ENCODE measurements around the gene CNTNAP1. TPM values are rescaled to one million over a fixed set of nuclear protein-coding genes. Genes with fewer than 3 reads are reported as not detected.

The CNTNAP1 gene
- total RNA-seq, 2 donors from 2014 or later, result 0.61 to 2.8 TPM

Other genes starting within 250 kb of the CNTNAP1 start
- gene ATP6V0A1, start 223.7 kb upstream of the CNTNAP1 start, total RNA-seq, result 10 to 100 TPM; 14.6 to 44.3 TPM
- gene NAGLU, start 146.3 kb upstream of the CNTNAP1 start, total RNA-seq, result 10 to 100 TPM in 1 of 2 donors, 1 to 10 TPM in 1; 8.4 to 11.0 TPM
- gene HSD17B1, start 129.6 kb upstream of the CNTNAP1 start, total RNA-seq, result under 1 TPM; 0.82 to 0.90 TPM
- 100 to 1,000 TPM in 1 of 2 donors, 10 to 100 TPM in 1; 76.7 to 108 TPM for gene COASY, start 120.4 kb upstream of the CNTNAP1 start, total RNA-seq
- gene MLX, start 115.4 kb upstream of the CNTNAP1 start, total RNA-seq, result 10 to 100 TPM; 46.2 to 57.8 TPM
- 10 to 100 TPM; 25.9 to 34.2 TPM for gene PSMC3IP, start 104.8 kb upstream of the CNTNAP1 start, total RNA-seq
- gene RETREG3, start 73.2 kb upstream of the CNTNAP1 start, total RNA-seq, result 10 to 100 TPM; 38.5 to 50.7 TPM
- gene TUBG1, start 72.8 kb upstream of the CNTNAP1 start, total RNA-seq, result 10 to 100 TPM; 55.8 to 88.4 TPM
- 10 to 100 TPM in 1 of 2 donors, 1 to 10 TPM in 1; 7.5 to 15.7 TPM for gene TUBG2, start 23.2 kb upstream of the CNTNAP1 start, total RNA-seq
- 1 to 10 TPM in 1 of 2 donors, under 1 TPM in 1; 0.61 to 1.5 TPM for gene PLEKHH3, start 5.5 kb upstream of the CNTNAP1 start, total RNA-seq
- gene CCR10, start 688 bp upstream of the CNTNAP1 start, total RNA-seq, result 1 to 10 TPM in 1 of 2 donors, under 1 TPM in 1; 0.82 to 1.1 TPM
- 10 to 100 TPM; 35.3 to 69.1 TPM for gene EZH1, start 62.5 kb downstream of the CNTNAP1 start, total RNA-seq
- not detected for gene RAMP2, start 78.7 kb downstream of the CNTNAP1 start, total RNA-seq
- gene VPS25, start 90.9 kb downstream of the CNTNAP1 start, total RNA-seq, result 10 to 100 TPM; 39.3 to 47.5 TPM
- gene WNK4, start 98.1 kb downstream of the CNTNAP1 start, total RNA-seq, result 1 to 10 TPM in 1 of 2 donors, under 1 TPM in 1; 0.41 to 1.5 TPM
- gene COA3, start 116.2 kb downstream of the CNTNAP1 start, total RNA-seq, result 10 to 100 TPM; 18.6 to 31.2 TPM
- gene CNTD1, start 116.3 kb downstream of the CNTNAP1 start, total RNA-seq, result under 1 TPM in 1 of 2 donors, not detected in 1; 0.24 TPM
- 10 to 100 TPM; 62.3 to 98.2 TPM for gene BECN1, start 141.8 kb downstream of the CNTNAP1 start, total RNA-seq
- gene PSME3, start 150.9 kb downstream of the CNTNAP1 start, total RNA-seq, result 100 to 1,000 TPM in 1 of 2 donors, 10 to 100 TPM in 1; 56.5 to 159 TPM
- gene AOC2, start 162.0 kb downstream of the CNTNAP1 start, total RNA-seq, result 1 to 10 TPM; 2.0 to 3.4 TPM
- gene AOC3, start 168.7 kb downstream of the CNTNAP1 start, total RNA-seq, result 1 to 10 TPM; 2.2 to 3.0 TPM
- gene G6PC1, start 218.3 kb downstream of the CNTNAP1 start, total RNA-seq, result not detected

All from activated T-helper 17 cell treated with anti-CD3 and anti-CD28 coated beads, Interleukin-2, amount 50 U/mL, for 72 hours (primary cell).